SK-N-MC (cell line): ENCODE data around the gene ALDH4A1.
"Not testable (repeated sequence)": the region's sequence is repeated elsewhere in the genome, so short reads cannot be mapped to it uniquely, and the experiment has no call there.

ENCODE experiments used
- DNase-seq: peaks from one replicate; pipeline ENCODE4 v3.0.0-alpha.2; 2011; ENCODE audit warnings: low read depth, low spot score
- H3K27ac ChIP-seq: fragments of 200-600 bp; sonication (generic); 2 replicates; pipeline ENCODE4 v1.5.1; 2016; ENCODE audit warnings: mixed run types
- H3K36me3 ChIP-seq: fragments of 200-600 bp; sonication (generic); 2 replicates; pipeline ENCODE4 v1.6.1; 2017; ENCODE audit warnings: antibody characterized with exemption, low read length, mixed read lengths; ENCODE audit not compliant: insufficient read depth
- H3K4me3 ChIP-seq: fragments of 200-600 bp; sonication (generic); 2 replicates; pipeline ENCODE4 v1.5.1; 2016
- H3K9ac ChIP-seq: fragments of 200-600 bp; sonication (generic); 2 replicates; pipeline ENCODE4 v1.8.0; 2017; ENCODE audit warnings: mixed run types, mixed read lengths; ENCODE audit not compliant: insufficient read length
- H3K9me3 ChIP-seq: fragments of 200-600 bp; sonication (generic); 2 replicates; pipeline ENCODE4 v1.6.1; 2017; ENCODE audit warnings: low read depth, mild to moderate bottlenecking, antibody characterized with exemption, low read length, moderate library complexity, mixed read lengths
- EZH2 ChIP-seq: fragments of 200-600 bp; sonication (generic); IDR thresholded peaks from one replicate; pipeline ENCODE4 v1.6.1; 2017; ENCODE audit warnings: antibody characterized with exemption
- FOXP2 ChIP-seq: optimal IDR thresholded peaks from 2 replicates; pipeline ENCODE3; 2011; ENCODE audit warnings: mild to moderate bottlenecking, moderate library complexity; ENCODE audit not compliant: insufficient read depth; ENCODE audit errors: extremely low read length, control extremely low read depth
- POLR2AphosphoS5 ChIP-seq: IDR thresholded peaks from 2 replicates; pipeline ENCODE4 v1.6.1; 2012; ENCODE audit warnings: mild to moderate bottlenecking, low read depth, low read length, borderline replicate concordance

The ALDH4A1 gene

DNA sequence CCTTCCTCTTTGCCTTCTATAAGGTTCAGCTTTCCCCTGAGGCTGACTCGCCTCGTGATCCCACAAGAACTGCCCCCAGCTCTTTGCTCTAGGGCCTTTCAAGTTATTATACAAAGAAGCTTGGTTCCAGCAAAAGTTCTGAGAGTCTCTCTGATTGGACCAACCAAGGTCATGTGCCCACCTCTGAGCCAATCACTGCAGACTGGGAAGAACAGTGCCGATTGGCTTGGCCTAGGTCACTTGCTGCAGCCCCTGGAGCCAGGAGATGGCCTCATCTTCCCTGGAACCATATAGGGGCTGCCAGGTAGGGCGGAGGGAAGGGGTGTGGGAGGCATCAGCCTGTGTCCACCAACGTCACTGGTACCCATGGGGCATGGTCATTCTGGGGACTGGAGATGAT is 65.7 kb downstream of the ALDH4A1 start:
- no peak for DNase-seq
- Histone ChIP-seq H3K9ac (no peak overlapping the region), H3K36me3 (no peaks in the 10 kb centered on the region), H3K9me3 (no peaks in the 10 kb centered on the region), H3K27ac (no peak overlapping the region), H3K4me3 (no peak overlapping the region)
- TF ChIP-seq FOXP2, result no peak
- TF ChIP-seq EZH2, result no peak
- TF ChIP-seq POLR2AphosphoS5, result no peak

DNA sequence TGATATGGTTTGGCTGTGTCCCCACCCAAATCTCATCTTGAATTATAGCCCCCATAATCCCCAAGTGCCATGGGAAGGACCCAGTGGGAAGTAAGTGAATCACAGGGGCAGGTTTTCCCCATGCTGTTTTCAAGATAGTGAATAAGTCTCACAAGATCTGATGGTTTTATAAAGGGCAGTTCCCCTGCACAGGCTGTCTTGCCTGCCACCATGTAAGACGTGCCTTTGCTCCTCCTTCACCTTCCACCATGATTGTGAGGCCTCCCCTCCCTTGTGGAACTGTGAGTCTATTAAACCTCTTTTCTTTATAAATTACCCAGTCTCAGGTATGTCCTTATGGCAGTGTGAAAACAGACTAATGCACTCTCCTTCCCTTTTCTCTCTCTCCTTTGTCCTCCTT is 70.0 kb downstream of the ALDH4A1 start:
- not testable (repeated sequence) for H3K36me3 ChIP-seq, H3K4me3 ChIP-seq, H3K9ac ChIP-seq, H3K27ac ChIP-seq, DNase-seq, H3K9me3 ChIP-seq

DNA sequence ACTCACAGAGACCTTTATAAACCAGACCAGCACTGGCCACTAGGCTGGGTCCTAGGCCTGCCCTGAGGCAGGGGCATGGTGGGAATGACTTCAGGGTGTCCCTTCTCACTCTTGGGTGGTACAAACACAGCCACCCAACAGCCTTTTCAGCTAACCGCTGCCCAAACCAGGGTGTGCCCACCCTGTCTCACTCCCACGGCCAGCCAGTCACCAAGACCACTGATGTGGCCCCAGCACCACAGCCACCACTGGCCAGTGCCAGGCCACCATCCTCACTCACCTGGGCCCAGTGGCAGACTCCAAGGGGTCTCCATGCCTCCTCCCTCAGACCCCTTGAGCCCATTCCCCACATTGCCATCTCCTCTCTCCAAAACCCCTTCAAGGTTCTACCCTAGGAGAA is 70.7 kb downstream of the ALDH4A1 start:
- no peak overlapping the region for H3K4me3 ChIP-seq
- no peaks in the 10 kb centered on the region for H3K36me3 ChIP-seq
- DNase-seq, result no peak
- H3K27ac ChIP-seq, result no peak overlapping the region
- TF ChIP-seq EZH2 (no peak), FOXP2 (no peak), POLR2AphosphoS5 (no peak)
- H3K9ac ChIP-seq, result no peak overlapping the region
- no peaks in the 10 kb centered on the region for H3K9me3 ChIP-seq

DNA sequence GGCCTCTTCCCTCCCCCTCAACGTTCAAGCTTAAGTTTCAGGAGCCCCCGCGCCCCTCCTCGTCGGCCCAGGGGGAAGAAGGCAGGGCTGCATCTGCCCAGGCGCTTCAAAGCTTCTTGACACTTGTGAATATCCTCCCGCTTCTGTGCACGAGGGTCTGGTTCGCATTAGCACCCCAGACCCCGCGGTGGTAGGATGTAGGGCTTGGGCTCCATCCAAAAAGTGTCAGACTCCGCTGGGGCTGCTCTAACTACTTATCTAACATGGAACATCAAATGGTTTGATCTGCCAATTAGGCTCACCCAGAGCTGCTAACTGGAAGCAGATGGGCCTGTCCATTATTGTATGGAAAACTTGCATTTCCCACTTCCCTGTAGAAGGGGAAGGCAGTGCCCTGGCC is 71.8 kb downstream of the ALDH4A1 start:
- Histone ChIP-seq H3K9me3 (no peaks in the 10 kb centered on the region), H3K4me3 (no peak overlapping the region), H3K36me3 (no peaks in the 10 kb centered on the region), H3K27ac (peak overlapping the region; percentile 81), H3K9ac (no peak overlapping the region)
- TF ChIP-seq FOXP2, result no peak
- TF ChIP-seq POLR2AphosphoS5, result no peak; the same call in 1 of the 2 replicates
- no peak for TF ChIP-seq EZH2
- peak; percentile 74 for DNase-seq

DNA sequence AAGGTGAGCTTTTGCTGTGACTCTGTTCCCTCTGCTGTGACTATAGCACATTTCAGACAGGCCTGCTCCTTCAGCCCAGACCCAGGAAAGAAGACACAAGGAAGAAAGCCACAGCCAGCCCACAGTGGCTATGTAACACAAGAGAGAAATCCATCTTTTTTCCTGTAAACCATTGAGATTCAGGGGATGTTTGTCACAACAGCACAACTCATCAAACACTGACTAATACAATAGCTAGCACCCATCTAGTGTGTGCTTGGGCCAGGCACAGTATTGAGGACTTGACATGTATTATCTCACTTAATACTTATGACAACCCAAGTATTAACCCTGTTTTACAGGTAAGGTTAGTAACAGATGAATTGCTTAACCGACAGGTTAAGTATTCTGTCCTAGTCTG is 72.7 kb downstream of the ALDH4A1 start:
- TF ChIP-seq POLR2AphosphoS5 (no peak), EZH2 (no peak), FOXP2 (no peak)
- H3K9me3 ChIP-seq, result no peaks in the 10 kb centered on the region
- no peaks in the 10 kb centered on the region for H3K36me3 ChIP-seq
- DNase-seq, result no peak
- no peak overlapping the region; the same call in 1 of the 2 replicates for H3K27ac ChIP-seq
- H3K9ac ChIP-seq, result no peak overlapping the region
- no peak overlapping the region for H3K4me3 ChIP-seq

DNA sequence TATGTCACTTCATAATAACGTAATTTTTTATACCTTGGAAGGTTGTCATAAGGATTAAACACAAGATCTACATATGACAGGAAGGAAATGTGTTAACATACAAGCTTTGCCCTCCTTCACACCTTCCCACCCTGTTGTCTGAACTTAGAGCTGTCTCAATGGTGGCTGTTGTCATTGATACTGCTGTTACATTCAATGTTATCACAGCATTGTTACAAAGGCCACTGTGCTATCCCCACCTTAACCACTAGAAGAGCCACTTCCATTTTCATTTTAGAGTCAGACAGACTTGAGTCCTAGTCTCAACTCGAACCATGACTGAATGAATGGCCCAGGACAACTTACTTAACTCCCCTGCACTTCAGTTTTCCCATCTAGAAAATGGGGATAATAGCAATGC is 74.1 kb downstream of the ALDH4A1 start:
- Histone ChIP-seq H3K36me3 (no peaks in the 10 kb centered on the region), H3K9me3 (no peaks in the 10 kb centered on the region), H3K4me3 (no peak overlapping the region), H3K9ac (no peak overlapping the region), H3K27ac (no peak overlapping the region)
- TF ChIP-seq FOXP2, result no peak
- TF ChIP-seq EZH2, result no peak
- no peak for TF ChIP-seq POLR2AphosphoS5
- DNase-seq, result no peak

DNA sequence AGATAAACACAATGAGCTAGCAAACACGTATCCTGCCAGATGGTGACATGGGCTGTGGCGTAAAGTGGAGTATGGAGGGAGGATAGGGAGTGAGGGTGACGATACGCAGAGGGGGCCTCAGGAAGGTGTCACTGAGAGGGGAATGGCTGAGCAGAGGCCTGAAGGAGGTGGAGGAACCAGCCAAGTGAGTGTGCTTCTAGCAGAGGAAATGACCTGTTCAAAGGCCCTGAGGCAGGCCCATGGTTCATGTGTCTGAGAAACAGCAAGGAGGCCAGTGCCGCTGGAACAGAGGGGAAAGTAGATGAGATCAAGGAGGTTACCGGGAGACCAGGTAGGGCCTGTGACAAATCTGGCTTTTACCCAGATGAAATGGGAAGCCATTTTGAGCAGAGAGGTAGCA is 78.9 kb downstream of the ALDH4A1 start:
- Histone ChIP-seq H3K27ac (no peak overlapping the region), H3K9me3 (no peaks in the 10 kb centered on the region), H3K4me3 (no peak overlapping the region), H3K36me3 (no peaks in the 10 kb centered on the region), H3K9ac (no peak overlapping the region)
- no peak for TF ChIP-seq FOXP2
- no peak for TF ChIP-seq EZH2
- no peak for DNase-seq
